GM19099 (cell line): ENCODE results near the gene RPTOR.

Source experiments
- POLR2A ChIP-seq: IDR thresholded peaks from 3 replicates; pipeline ENCODE4 v1.6.1; 2011; ENCODE audit warnings: low read depth; ENCODE audit not compliant: insufficient read length; ENCODE audit errors: extremely low read depth

RPTOR gene

GRCh38 chr17:80793421-80793820 lies 248.8 kb downstream of the RPTOR start:
- TF ChIP-seq POLR2A, result no peak

GRCh38 chr17:80793851-80794267 lies 249.2 kb downstream of the RPTOR start:
- no peak for TF ChIP-seq POLR2A

- no peak for TF ChIP-seq POLR2A
Measured at GRCh38 chr17:80794281-80795089, 249.8 kb downstream of the RPTOR start.

- TF ChIP-seq POLR2A, result no peak
Measured at GRCh38 chr17:80795090-80795580, 250.5 kb downstream of the RPTOR start.

- no peak for TF ChIP-seq POLR2A
Measured at GRCh38 chr17:80795754-80796153, 251.1 kb downstream of the RPTOR start.

- no peak for TF ChIP-seq POLR2A
Measured at GRCh38 chr17:80796430-80796861, 251.8 kb downstream of the RPTOR start.

GRCh38 chr17:80797741-80798594 lies 253.3 kb downstream of the RPTOR start:
- no peak for TF ChIP-seq POLR2A

- TF ChIP-seq POLR2A, result no peak
Measured at GRCh38 chr17:80798595-80799537, 254.2 kb downstream of the RPTOR start.

GRCh38 chr17:80799538-80800480 lies 255.2 kb downstream of the RPTOR start:
- no peak for TF ChIP-seq POLR2A

- TF ChIP-seq POLR2A, result no peak
Measured at GRCh38 chr17:80800481-80801391, 256.1 kb downstream of the RPTOR start.

GRCh38 chr17:80802626-80803450 lies 258.2 kb downstream of the RPTOR start:
- no peak for TF ChIP-seq POLR2A
